ENCODE data around the gene SLC17A5.
"Not testable (repeated sequence)": the region's sequence is repeated elsewhere in the genome, so short reads cannot be mapped to it uniquely, and the experiment has no call there.

The SLC17A5 gene

GRCh38 chr6:73666393-73666792 lies 12.6 kb upstream of the SLC17A5 start:
- no peak for DNase-seq

DNA sequence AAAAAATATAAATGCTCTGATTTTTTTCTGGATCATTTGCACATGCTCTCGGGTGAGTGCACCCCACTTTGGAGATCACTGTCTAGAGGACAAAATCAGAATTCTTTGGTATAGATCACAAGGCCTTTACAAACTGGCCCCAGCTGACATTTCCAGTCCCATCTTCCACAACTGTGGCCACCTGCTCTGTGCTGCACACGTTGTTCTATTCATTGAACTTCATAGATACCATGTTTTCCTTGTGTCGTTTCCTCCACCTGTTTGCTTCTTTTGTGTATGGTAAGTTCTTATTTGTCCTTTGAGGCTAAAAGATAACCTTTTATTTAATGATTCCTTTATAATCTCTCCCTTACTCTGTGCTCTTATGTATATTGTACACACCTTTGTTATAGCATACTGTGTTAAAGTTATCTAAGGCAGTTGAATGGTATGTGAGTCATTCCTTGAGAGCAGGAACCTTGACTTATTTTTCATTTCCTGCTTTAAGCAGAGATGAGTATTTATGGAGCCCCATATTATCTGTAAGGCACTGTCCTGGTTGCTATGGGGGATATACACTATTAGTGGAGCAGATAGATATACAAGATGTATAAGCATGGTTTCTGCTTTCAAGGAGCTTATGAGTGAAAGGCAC lies 12.0 kb upstream of the SLC17A5 start:
- peak in 1 of 5 experiments; percentile 41 for DNase-seq

GRCh38 chr6:73664701-73665100 lies 10.9 kb upstream of the SLC17A5 start:
- DNase-seq = no peak

DNA sequence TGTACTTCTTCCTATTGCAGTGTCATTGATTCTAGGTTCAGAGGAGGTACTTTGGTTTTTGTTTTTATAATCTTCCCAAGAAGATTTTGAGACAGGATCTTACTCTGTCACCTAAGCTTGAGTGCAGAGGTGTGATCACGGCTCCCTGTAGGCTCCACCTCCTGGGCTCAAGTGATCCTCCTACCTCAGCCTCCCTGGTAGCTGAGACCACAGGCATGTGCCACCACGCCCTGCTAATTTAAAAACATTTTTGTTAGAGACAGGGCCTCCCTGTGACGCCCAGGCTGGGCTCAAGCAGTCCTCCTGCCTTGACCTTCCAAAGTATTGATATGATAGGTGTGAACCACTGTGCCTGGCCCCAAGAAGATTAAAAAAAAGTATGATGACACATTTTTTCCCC lies 3.4 kb upstream of the SLC17A5 start:
- peak in 1 of 5 experiments; percentile 34 for DNase-seq

- no peak for DNase-seq
Observed at GRCh38 chr6:73656531-73657145, 2.8 kb upstream of the SLC17A5 start.

DNA sequence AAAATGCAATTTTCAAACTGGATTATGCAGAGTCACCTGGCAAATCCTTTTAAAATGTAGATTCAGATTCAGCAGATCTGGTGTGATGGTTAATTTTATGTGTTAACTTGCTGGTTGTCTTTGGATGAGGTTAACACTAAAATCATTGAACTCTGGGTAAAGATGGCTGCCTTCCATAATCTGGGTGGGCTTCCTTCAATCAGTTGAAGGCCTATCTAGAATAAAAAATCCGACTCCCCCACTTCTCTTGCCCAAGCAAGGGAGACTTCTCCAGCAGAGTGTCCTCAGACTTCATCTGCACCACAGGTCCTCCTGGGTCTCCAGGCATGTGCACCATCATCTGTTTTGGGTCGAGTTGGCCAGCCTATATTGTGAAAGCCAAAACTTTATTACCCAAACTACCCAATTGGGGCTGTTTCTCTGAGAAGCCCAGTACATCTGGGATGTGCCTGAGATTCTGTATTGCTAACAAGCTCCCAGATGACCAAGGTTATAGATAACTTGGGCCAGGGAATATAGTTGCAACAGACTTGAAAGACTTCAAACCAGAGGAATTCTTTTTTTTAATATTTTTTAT lies 1.6 kb upstream of the SLC17A5 start:
- DNase-seq = no peak

GRCh38 chr6:73652637-73653570 lies 888 bp downstream of the SLC17A5 start:
- DNase-seq = peak; percentile 30 to 88 (median 58)

DNA sequence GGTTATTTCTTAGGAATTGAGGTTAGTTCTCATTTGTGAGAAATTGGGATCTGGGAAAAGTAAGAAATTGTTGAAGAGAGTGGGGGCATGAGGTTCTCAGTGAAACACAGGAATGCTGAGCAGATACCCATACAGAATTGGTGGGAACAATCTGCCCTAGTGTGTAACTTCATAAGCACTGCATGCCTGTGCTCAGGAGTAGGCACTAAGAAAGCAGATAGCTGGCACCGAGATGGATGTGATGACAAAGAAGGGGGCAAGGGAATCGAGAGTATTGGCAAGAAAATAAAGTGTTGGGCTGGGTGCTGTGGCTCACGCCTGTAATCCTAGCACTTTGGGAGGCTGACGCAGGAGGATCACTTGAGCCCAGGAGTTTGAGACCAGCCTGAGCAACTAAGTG lies 4.0 kb downstream of the SLC17A5 start:
- DNase-seq = no peak

GRCh38 chr6:73648166-73648565 lies 5.6 kb downstream of the SLC17A5 start:
- no peak for DNase-seq

- DNase-seq = no peak
Observed at GRCh38 chr6:73644941-73645591, 8.7 kb downstream of the SLC17A5 start.

GRCh38 chr6:73644030-73644429 lies 9.8 kb downstream of the SLC17A5 start:
- DNase-seq = no peak

DNA sequence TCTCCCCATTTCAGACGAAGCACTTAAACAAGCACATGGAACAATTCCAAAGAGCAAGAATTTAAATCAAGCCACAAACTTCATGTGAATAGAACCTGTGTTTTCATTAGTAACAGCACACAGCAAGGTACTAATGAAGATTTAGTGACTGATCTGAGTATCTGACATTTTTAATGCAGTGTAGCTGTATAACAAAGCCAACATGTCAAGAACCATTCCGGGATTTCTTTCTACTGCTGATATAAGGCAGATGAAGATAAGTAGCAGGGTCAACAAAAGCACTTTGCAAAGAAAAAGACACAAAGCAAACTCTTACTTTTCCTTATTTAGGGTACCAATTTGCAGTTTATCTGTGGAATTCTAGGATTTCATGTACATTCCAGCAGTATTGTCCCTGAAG lies 11.3 kb downstream of the SLC17A5 start:
- no peak for DNase-seq

DNA sequence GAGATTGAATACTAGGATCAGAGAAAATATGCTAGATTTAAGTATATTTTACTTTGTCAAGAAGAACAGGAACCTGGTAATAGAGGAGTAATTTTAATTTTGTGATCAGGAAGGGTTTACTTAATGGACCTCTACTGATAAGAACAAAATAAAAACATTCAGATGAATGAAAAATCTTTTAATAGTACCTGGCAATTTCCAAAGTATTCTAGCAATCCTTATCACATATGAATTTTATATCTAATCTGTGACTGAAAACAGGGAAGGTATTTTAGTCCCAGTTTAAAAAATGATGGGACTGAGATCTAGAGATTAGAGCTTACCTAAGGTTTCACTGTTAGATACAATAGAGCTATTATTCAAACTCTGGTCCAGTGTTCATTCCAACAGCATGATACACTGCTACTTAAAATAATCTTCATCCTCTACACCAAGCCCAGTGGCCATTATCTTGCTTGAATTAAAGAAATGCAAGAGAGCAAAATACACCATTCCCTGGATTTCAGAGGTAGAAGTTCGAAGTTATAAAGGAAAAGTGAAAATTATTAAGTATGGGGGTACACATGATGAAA lies 13.5 kb downstream of the SLC17A5 start:
- DNase-seq = no peak

GRCh38 chr6:73639040-73639439 lies 14.8 kb downstream of the SLC17A5 start:
- no peak for DNase-seq

DNA sequence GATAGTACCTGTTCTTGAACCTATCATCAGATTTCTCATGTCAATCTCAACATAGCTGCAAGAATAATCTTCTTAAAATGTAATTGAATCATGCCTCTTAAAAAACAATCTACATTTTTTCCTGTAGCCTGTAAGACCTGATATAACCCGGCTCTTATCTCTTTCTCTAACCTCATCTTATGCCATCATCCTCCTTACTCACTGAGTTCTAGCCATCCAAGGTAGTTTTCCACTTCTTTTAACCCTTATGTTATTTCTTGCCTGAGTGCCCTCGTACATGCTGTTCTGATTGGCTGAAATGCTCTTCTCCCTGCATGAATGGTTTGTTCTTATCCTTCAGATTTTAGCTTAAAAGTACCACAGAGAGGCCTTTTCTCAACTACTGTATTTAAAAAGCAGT lies 16.4 kb downstream of the SLC17A5 start:
- DNase-seq = no peak

DNA sequence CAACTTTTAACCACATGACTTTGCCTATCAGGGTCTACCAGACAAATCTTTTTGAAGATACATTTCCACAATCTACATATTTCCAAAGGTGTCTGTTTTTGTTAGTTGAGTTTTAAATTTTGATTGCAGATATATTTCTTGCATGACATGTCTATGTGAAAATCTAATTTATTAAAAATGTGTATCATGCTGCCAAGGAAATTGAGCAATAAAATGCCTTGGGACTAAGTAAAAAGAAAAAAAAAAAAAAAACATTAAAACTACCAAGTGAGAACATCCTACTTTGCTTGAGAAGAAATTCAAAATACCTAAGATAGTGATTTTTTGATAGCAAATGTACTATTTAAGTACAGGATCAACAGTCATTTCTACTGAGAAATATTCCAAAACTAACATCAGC lies 17.7 kb downstream of the SLC17A5 start:
- no peak for DNase-seq

DNA sequence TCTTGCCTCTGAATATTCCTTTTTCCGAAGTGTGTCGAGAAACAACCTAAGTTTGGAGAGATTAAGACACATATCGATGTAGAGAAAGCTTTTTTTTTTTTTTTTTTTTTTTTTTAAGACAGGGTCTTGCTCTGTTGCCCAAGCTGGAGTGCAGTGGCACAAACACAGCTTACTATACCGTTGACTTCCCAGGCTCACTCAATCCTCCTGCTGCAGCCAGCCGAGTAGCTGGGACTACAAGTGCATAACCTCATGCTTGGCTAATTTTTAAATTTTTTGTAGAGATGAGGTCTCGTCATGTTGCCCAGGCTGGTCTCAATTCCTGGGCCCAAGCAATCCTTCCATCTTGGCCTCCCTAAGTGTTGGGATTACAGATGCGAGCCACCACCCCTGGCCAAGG lies 21.4 kb downstream of the SLC17A5 start:
- DNase-seq = no peak

GRCh38 chr6:73631849-73632248 lies 21.9 kb downstream of the SLC17A5 start:
- no peak for DNase-seq

DNA sequence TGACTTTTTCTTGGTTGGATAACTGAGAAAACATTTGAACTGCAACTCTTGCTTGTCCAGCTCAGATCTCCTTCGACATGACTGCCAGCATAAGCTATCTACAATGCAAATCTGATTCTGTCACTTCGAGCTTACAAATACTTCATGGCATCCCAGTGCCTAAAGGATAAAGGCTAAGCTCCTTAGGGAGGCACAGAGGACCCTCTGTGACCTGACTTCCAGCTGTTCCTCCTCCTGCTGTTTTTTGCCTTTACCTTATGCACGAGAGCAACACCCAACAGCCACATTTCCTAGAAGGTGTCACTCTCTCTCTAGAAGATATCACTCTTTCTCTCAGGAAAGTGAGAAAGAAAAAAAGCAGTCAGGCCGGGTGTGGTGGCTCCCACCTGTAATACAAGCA lies 23.4 kb downstream of the SLC17A5 start:
- DNase-seq = no peak

GRCh38 chr6:73624896-73625295 lies 28.9 kb downstream of the SLC17A5 start:
- DNase-seq = no peak

DNA sequence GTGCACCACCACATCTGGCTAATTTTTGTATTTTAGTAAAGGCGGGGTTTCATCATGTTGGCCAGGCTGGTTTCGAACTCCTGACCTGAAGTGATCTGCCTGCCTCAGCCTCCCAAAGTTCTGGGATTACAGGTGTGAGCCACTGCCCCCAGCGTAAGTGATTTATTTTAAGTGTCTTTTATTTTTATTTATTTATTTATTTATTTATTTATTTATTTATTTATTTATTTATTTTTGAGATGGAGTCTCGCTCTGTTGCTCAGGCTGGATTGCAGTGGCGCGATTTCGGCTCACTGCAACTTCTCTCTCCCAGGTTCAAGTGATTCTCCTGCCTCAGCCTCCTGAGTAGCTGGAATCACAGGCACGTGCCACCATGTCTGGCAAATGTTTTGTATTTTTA lies 30.3 kb downstream of the SLC17A5 start:
- not testable (repeated sequence) for DNase-seq

DNA sequence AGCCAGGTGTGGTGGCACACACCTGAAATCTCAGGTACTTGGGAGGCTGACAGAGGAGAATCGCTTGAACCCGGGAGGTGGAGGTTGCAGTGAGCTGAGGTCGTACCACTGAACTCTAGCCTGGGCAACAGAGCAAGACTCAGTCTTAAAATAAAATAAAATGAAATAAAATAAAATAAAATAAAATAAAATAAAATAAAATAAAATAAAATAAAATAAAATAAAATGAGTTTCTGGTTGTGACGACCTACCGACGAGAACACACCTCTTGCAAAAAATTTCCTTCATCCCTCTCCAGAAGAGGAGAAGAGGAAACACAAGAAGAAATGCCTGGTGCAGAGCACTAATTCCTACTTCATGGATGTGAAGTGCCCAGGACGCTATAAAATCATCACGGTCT lies 35.7 kb downstream of the SLC17A5 start:
- DNase-seq = not testable (repeated sequence)
